ENCODE measurements around the gene RRP1. TPM values are rescaled to one million over a fixed set of nuclear protein-coding genes. Genes with fewer than 3 reads are reported as not detected.

Gene RRP1
- total and polyA plus RNA-seq, 9 of the 15 experiments (the other 6 are each of a cell fraction or from before 2014, with no cell fraction given): 0.89 to 105 (median 51.6) TPM

- peak; percentile 47; the same call in 1 of the 2 replicates for TF ChIP-seq SOX6 (IDR thresholded peaks at IDR 0.05)
- no peak for TF ChIP-seq ZNF146 (CRISPR knock-in tag; IDR thresholded peaks at IDR 0.05; ENCODE audit: unreplicated experiment)
- TF ChIP-seq LEF1 (IDR thresholded peaks at IDR 0.05): no peak
- peak; percentile 40; the same call in 1 of the 2 replicates for TF ChIP-seq TEAD4 (IDR thresholded peaks at IDR 0.05; ENCODE audit: low read length)
- TF ChIP-seq TEAD4 (CRISPR knock-in tag; IDR thresholded peaks at IDR 0.05; ENCODE audit: borderline replicate concordance): no peak
- no peak for TF ChIP-seq PURB (CRISPR knock-in tag; IDR thresholded peaks at IDR 0.05; ENCODE audit: low read depth)
- TF ChIP-seq ZNF197 (CRISPR knock-in tag; IDR thresholded peaks at IDR 0.05; ENCODE audit: low read depth): no peak
- no peak for TF ChIP-seq MTA3 (IDR thresholded peaks at IDR 0.05; ENCODE audit: borderline replicate concordance)
- TF ChIP-seq ZNF76 (CRISPR knock-in tag; IDR thresholded peaks at IDR 0.05; ENCODE audit: borderline replicate concordance): no peak
- TF ChIP-seq ZNF77 (CRISPR knock-in tag; IDR thresholded peaks at IDR 0.05): no peak
- TF ChIP-seq SNRNP70 (optimal IDR thresholded peaks at IDR 0.05; ENCODE audit: low read depth, low read length): no peak
- 0 out of 2 replicates have a peak, but pooled peaks have one; percentile 26 for TF ChIP-seq HDGF (IDR thresholded peaks at IDR 0.05)
- TF ChIP-seq JUNB (CRISPR knock-in tag; conservative IDR thresholded peaks at IDR 0.05): no peak
- no peak for TF ChIP-seq PRDM10 (IDR thresholded peaks at IDR 0.05; ENCODE audit: partially characterized antibody)
- no peak for TF ChIP-seq PTRF (tag; IDR thresholded peaks at IDR 0.05)
- no peak for TF ChIP-seq SMAD3 (CRISPR knock-in tag; conservative IDR thresholded peaks at IDR 0.05)
- no peak for TF ChIP-seq ELF1 (tag; IDR thresholded peaks at IDR 0.05)
- no peak for TF ChIP-seq ATF7 (IDR thresholded peaks at IDR 0.05)
- TF ChIP-seq PPARD (CRISPR knock-in tag; IDR thresholded peaks at IDR 0.05): no peak
- TF ChIP-seq ZNF384 (IDR thresholded peaks at IDR 0.05; ENCODE audit: low read depth, low read length): no peak
- peak; percentile 25; the same call in 1 of the 2 replicates for TF ChIP-seq ADNP (tag; IDR thresholded peaks at IDR 0.05)
- peak; percentile 56 for TF ChIP-seq CEBPB (tag; IDR thresholded peaks at IDR 0.05)
- no peak for TF ChIP-seq GABPA (tag; conservative IDR thresholded peaks at IDR 0.05; ENCODE audit: low read depth)
- no peak for TF ChIP-seq MEF2A (IDR thresholded peaks at IDR 0.05; ENCODE audit: control insufficient read depth, low read depth, low read length)
- peak; percentile 36; the same call in 1 of the 2 replicates for TF ChIP-seq ZNF316 (IDR thresholded peaks at IDR 0.05)
- no peak for TF ChIP-seq HMGN3 (IDR thresholded peaks at IDR 0.05; ENCODE audit: borderline replicate concordance, extremely low read depth, insufficient read length, low read depth, low read length)
- TF ChIP-seq ZNF431 (CRISPR knock-in tag; IDR thresholded peaks at IDR 0.05): no peak
- TF ChIP-seq CCAR2 (IDR thresholded peaks at IDR 0.05; ENCODE audit: low read depth, low read length): no peak
- TF ChIP-seq SMC3 (conservative IDR thresholded peaks at IDR 0.05; ENCODE audit: insufficient read depth, low read depth, low read length): no peak
Observed at GRCh38 chr21:43745772-43746517, 43.4 kb upstream of the RRP1 start (continued).

Data from K562 (cell line).